A549 treated with CpdA at 1 μM for 4 hours (cell line): ENCODE data around the gene CD38. TPM values are rescaled to one million over a fixed set of nuclear protein-coding genes. Genes with fewer than 3 reads are reported as not detected.

Experiments used
- total RNA-seq: library from RNA; stranded (reverse); fragments of 200-300 nt; extraction: Qiagen RNA extraction; gene quantifications from 5 replicates; pipeline ENCODE4 v1.2.3, GENCODE V29; 2022; ENCODE audit warnings: low read depth

CD38 gene
- total RNA-seq, result 7.9 to 10.4 TPM (median 8.6 TPM) in 5 replicates

DNA sequence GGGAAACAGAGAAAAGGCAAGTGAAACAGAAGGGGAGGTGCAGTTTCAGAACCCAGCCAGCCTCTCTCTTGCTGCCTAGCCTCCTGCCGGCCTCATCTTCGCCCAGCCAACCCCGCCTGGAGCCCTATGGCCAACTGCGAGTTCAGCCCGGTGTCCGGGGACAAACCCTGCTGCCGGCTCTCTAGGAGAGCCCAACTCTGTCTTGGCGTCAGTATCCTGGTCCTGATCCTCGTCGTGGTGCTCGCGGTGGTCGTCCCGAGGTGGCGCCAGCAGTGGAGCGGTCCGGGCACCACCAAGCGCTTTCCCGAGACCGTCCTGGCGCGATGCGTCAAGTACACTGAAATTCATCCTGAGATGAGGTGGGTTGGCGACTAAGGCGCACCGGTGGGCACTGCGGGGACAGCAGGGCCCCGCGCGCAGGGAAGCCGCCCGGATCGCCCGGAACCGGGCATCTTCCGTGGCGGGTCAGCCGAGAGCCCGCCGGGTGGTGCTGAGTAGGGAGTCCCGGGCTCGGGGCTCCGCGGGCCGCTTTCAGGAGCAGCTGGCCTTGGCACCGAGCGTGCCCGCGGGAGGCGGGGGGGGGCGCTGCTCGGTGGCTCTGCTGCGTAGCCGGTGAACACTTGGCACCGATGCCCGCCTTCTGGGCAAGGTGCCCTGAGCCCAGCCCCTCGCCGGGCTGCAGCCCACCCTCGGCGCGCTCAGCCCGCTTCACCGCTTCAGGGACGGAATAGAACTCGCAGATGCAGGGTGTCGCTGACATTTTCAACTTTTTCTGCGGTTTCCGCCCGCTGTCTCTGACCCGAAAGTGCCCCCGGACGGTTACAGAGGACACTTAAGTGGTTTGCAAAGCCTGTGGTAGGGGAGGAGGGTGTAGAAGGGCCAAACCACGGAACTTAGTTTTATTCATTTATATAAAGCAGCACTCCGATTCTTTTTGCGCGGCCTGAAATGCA is at the start of gene CD38:
Gene CD38, plus strand, starts transcription at position 40 of the 953 bp plus-strand sequence. Its CDS starts 87 bp downstream, at position 127.

Other genes starting within 250 kb of the CD38 start
- 26.5 to 35.1 TPM (median 30.8 TPM) in 5 replicates for gene FBXL5, start 123.0 kb upstream of the CD38 start, total RNA-seq
- 31.4 to 37.4 TPM (median 32.3 TPM) in 5 replicates for gene FAM200B, start 96.5 kb upstream of the CD38 start, total RNA-seq
- 15.8 to 20.7 TPM (median 18.2 TPM) in 5 replicates for gene BST1, start 75.3 kb upstream of the CD38 start, total RNA-seq
- gene FGFBP1, start 160.4 kb downstream of the CD38 start, total RNA-seq, result 3.3 to 4.3 TPM (median 3.8 TPM) in 5 replicates
- gene FGFBP2, start 184.8 kb downstream of the CD38 start, total RNA-seq, result not detected in 5 replicates